ENCODE results near the gene PLA2G6. TPM values are rescaled to one million over a fixed set of nuclear protein-coding genes. Genes with fewer than 3 reads are reported as not detected.
A peak's percentile ranks its signal among the peaks of the same experiment; 100 is the strongest.

The PLA2G6 gene
- total RNA-seq, 1 experiment from 2014 or later, result 16.2 TPM

GRCh38 chr22:38228873-38229740, 47.5 kb upstream of the PLA2G6 start:
- in situ Hi-C loops (cut with HindIII; ENCODE audit: low pct_unique_long_range_greater_than_20kb, low sequenced_read_pairs) (no loop called here), intact Hi-C loops (cut with micrococcal nuclease; ENCODE audit: unreplicated experiment) (no loop called here)
- ATAC-seq (peak; percentile 75), DNase-seq (ENCODE audit: low read depth, low spot score) (no peak)
- Histone ChIP-seq H3K36me3 (ENCODE audit: control insufficient read depth, insufficient read depth, low read length) (no peaks in the 10 kb centered on the region), H3K9me3 (ENCODE audit: control insufficient read depth, insufficient read depth, low read depth, low read length) (no peaks in the 10 kb centered on the region), H3K4me1 (ENCODE audit: control insufficient read depth, insufficient read depth, low read length) (peaks cover 9% of the 10 kb centered on the region), H3K27ac (ENCODE audit: low read length) (peak overlapping the region; percentile 48; the same call in 1 of the 2 replicates), H3K27me3 (ENCODE audit: control insufficient read depth, insufficient read depth, low read length) (no peaks in the 10 kb centered on the region), H3K4me3 (ENCODE audit: low read depth in 2 of 2, low read length in 2 of 2) (no peak overlapping the region)
- TF ChIP-seq POLR2AphosphoS5 (IDR thresholded peaks at IDR 0.05; ENCODE audit: low read depth, low read length) (no peak), REST (IDR thresholded peaks at IDR 0.05; ENCODE audit: insufficient read depth in 1 of 2, low read depth in 2 of 2, low read length in 1 of 2) (no peak), TCF7L2 (IDR thresholded peaks at IDR 0.05; ENCODE audit: low read depth, low read length) (no peak), CTCF (IDR thresholded peaks at IDR 0.05) (no peak)
- CTCF ChIA-PET, result interaction anchor here (0.6 kb wide), 2 partner anchors 127 to 574 kb away, joined by 3 to 6 read pairs; no protein-coding TSS in a partner anchor
- no TSS peak for BruUV-seq (replicated peaks)
- POLR2A ChIA-PET, result no interaction called here

- CTCF ChIA-PET, result no interaction called here
- H3K27me3 ChIP-seq (ENCODE audit: control insufficient read depth, insufficient read depth, low read length), result no peaks in the 10 kb centered on the region
- peaks cover 9% of the 10 kb centered on the region for H3K4me1 ChIP-seq (ENCODE audit: control insufficient read depth, insufficient read depth, low read length)
- no peak overlapping the region for H3K4me3 ChIP-seq (ENCODE audit: low read depth in 2 of 2, low read length in 2 of 2)
- in situ Hi-C loops (cut with HindIII; ENCODE audit: low pct_unique_long_range_greater_than_20kb, low sequenced_read_pairs), result no loop called here
- no peaks in the 10 kb centered on the region for H3K9me3 ChIP-seq (ENCODE audit: control insufficient read depth, insufficient read depth, low read depth, low read length)
- no peak overlapping the region for H3K27ac ChIP-seq (ENCODE audit: low read length)
- no peaks in the 10 kb centered on the region for H3K36me3 ChIP-seq (ENCODE audit: control insufficient read depth, insufficient read depth, low read length)
- TF ChIP-seq POLR2AphosphoS5 (IDR thresholded peaks at IDR 0.05; ENCODE audit: low read depth, low read length), result no peak
- BruUV-seq (replicated peaks), result no TSS peak
- intact Hi-C loops (cut with micrococcal nuclease; ENCODE audit: unreplicated experiment), result no loop called here
- ATAC-seq (peak; percentile 23), DNase-seq (ENCODE audit: low read depth, low spot score) (no peak)
- POLR2A ChIA-PET, result no interaction called here
These were observed 46.8 kb upstream of the PLA2G6 start for GRCh38 chr22:38228326-38228872.
